G401 (cell line): ENCODE data around the gene MASP2. TPM values are rescaled to one million over a fixed set of nuclear protein-coding genes. Genes with fewer than 3 reads are reported as not detected.
"Not testable (repeated sequence)": the region's sequence is repeated elsewhere in the genome, so short reads cannot be mapped to it uniquely, and the experiment has no call there.

Experiments
- DNase-seq: peaks from one replicate; pipeline ENCODE4 v3.0.0-alpha.2; 2015; ENCODE audit warnings: low spot score
- in situ Hi-C: cut with HindIII; loops from 2 replicates; pipeline ENCODE4 v1.10.0; 2016; ENCODE audit warnings: low sequenced_read_pairs, mixed read lengths
- total RNA-seq: library from RNA; depleted of rRNA; stranded (reverse); fragments of >200 nt; shearing (Covaris generic); gene quantifications from 2 replicates; pipeline ENCODE4 v1.2.3, GENCODE V29; 2014; rRNA removed

Gene MASP2
- total RNA-seq, 1 experiment from 2014 or later, result not detected

DNA sequence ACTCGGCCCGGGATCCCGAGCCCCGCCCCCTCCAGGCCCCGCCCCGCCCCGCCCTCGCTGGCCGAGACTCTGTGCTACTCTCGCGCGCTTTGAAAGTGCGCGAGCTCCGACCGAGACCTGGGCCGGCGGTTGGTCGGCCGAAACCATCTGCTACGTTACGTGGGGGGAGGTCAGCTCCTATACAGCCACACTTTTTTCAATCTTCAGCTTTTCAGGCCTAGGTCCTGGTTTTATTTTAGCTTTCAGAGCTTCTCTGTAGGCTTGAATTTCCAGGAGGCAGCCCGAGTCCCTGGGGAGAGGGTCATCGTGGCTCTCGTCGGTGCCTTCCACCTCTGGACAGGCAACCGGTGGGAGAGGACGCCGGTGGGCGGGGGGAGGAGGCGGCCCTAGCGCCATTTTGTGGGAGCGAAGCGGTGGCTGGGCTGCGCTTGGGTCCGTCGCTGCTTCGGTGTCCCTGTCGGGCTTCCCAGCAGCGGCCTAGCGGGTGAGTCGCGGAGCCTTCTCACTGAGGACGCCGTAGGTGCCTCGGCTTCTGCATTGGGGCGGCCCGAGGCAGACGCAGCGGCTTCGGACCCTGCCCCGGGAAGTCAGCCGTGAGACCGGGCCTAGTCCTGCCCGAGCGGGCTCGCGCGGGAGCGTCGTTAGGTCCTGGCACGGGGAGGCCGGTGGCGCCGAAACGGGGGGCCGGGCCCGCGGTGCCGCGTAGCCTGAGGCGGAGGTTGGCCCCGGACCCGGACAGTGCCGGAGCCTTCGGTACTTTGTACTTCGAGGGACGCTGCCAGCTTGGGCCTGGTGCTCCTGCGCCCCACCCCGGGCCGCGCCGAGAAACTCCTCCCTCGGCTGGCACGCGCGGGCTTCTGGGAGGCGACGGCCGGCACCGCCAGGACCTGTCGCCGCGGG is 34.5 kb downstream of the MASP2 start, which contains the start of gene TARDBP:
Gene TARDBP, plus strand, starts transcription at position 395 of the 900 bp plus-strand sequence. CDS start 1,074 bp downstream, outside the sequence.
- peak; percentile 91 for DNase-seq
- in situ Hi-C loops, result no loop called here

DNA sequence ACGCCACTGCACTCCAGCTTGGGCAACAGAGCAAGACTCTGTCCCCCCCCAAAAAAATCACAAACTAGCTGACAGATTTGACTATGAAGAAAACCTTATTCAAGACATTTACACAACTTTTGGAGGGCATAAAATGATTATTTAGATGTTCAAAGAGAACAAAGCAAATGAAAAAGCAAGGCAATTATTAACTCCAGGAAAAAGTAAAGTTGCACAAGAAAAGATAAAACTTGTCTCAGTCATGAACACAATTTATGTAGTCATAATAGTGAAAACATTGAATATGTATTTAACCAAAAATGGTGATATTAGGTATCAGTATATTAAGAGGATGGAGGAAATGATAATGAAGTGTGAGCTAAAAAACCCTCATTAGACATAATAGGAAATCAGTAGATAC is 46.5 kb downstream of the MASP2 start:
- in situ Hi-C loops, result no loop called here
- DNase-seq, result no peak

DNA sequence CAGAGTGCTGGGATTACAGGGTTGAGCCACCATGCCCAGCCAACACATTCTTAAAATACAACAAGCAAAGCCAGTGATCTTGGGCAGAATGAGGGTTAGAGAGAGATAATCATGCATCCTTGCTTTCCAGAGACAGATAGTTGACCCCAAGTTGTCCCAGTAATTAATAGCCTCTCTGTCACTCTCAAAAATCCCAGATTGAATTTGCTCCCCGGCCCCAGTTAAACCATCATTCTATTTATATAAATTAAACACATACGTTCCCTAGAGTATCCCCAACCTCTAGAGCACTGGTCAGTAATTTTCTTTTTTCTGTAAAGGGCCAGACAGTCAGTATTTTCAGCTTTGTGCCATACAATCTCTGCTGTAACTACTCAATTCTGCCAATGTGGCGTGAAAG is 50.9 kb downstream of the MASP2 start:
- in situ Hi-C loops, result no loop called here
- DNase-seq, result no peak

DNA sequence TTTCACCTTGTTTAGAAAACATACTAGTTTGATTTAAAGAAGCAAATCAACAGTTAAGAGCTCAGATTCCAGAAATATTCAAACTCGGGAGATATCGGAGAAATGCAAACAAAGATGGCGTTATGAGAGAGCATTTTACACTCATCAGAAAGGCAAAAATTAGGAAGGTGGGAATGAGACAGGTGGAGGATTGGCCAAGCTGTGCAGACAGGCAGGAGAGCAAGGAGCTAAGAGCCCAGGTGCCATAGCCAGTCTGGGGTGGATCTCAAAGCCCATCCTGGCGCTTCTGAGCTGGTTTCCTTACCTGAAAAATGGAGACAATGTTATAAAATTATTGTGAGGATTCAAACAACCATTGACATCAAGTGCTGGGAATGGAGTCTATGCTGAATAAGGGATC is 54.2 kb downstream of the MASP2 start:
- DNase-seq, result no peak
- in situ Hi-C loops, result no loop called here

DNA sequence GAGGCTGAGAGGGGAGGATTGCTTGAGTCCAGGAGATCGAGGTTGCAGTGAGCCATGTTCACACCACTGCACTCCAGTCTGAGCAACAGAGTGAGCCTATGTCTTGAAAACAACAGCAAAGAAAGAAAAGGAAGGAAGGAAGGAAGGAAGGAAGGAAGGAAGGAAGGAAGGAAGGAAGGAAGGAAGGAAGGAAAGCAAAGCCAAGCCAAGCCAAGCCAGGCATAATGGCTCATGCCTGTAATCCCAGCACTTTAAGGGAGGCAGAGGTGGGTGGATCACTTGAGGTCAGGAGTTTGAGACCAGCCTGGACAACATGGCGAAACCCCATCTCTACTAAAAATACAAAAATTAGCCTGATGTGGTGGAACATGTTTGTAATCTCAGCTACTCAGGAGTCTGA is 55.0 kb downstream of the MASP2 start:
- in situ Hi-C loops, result not testable (repeated sequence)

DNA sequence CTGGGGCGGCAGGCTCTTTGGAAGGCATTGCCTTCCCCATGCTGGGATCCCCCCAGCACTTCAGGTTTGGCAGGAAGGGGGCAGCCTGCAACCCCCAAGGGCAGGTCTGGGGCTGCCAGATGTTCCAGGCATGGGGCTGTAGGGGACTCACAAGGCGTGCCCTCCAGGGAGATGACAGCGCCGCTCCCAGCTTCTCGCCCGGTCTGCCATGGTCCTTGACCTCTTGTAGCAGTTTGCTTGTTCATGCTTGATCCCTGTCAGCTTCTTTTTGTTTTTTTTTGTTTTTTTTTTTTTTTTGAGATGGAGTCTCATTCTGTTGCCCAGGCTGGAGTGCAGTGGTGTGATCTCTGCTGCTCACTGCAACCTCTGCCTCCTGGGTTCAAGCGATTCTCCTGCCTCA is 56.2 kb downstream of the MASP2 start:
- DNase-seq, result no peak
- in situ Hi-C loops, result no loop called here

More for the DNA sequence above, 55.0 kb downstream of the MASP2 start:
- DNase-seq, result not testable (repeated sequence)

DNA sequence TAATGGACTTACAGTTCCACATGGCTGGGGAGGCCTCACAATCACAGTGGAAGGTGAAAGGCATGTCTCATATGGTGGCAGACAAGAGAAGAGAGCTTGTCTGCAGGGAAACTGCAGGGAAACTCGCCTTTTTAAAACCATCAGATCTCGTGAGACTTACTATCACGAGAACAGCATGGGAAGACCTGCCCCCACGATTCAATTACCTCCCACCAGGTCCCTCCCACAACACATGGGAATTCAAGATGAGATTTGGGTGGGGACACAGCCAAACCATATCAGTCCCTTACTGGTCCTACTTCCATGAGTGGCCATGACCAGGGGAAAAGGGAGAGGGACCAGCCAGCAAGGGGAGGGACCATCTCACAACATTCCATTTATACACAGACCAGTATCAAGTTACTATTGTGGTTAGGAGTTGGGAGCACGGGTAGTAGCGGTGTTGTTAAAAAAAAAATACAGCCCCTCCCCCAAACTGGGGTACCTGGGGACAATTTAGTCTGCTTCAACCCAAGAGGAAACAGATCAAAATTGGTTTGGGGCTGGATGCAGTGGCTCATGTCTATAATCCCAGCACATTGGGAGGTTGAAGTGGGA is 57.0 kb downstream of the MASP2 start:
- DNase-seq, in situ Hi-C loops: not testable (repeated sequence)

DNA sequence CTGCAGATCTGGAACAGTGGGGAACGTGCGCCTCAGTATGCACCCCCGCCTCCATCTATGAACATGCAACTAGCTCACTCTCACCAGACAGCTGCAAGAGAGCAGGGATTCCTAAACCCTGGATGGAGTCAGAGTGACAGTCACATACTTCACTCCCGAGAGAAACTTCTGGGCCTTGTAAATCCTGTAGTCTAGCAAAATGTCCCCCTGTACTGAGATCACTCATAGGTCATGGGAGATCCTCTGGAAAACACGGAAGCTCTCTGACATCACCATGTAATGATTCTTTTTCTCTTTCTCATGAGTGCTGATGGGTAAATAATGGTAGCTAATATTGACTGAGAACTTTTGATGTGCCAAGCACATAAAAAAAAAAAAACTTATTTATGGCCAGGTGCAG is 57.9 kb downstream of the MASP2 start:
- in situ Hi-C loops, result no loop called here

DNA sequence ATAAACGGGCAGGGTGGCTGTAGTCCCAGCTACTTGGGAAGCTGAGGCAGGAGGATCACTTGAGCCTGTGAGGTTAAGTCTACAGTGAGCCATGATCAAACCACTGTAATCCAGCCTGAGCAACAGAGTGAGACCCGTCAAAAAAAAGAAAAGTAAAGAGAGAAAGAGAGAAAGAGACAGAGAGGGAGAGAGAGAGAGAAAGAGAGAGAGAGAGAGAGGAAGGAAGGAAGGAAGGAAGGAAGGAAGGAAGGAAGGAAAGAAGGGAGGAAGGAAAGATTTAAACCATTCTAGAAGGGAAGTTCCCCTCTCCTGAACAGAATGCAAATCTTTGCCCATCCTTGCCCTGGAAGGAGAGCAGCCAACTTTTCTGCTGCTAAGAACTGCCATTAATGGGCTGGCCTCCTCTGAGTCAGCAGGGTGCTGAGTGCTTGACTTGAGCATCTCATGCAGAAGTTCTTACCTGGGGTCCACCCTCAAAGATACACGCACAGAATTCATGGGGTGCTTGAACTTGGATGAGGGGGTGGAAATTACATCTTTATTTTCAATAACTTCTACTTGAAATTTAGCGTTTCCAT is 59.1 kb downstream of the MASP2 start:
- in situ Hi-C loops, result no loop called here
- DNase-seq, result no peak

More for the DNA sequence above, 57.9 kb downstream of the MASP2 start:
- DNase-seq, result no peak

DNA sequence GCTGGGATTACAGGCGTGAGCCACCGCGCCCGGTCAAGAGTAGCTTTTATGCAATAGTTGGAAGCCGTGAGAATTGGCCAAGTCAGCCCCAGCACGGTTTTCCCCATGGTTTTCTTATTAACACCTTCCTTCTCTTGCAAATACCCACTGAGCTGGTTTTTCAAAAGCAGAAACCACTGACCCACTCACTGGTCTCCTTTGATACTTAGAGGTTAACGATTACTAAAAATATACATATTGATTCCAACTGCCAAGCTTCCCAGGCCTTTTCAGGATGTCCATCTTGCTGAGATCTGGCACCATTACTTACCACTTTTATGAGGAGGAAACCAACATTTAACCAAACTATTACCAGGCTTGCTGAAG is 60.5 kb downstream of the MASP2 start:
- in situ Hi-C loops, result no loop called here
- no peak for DNase-seq

DNA sequence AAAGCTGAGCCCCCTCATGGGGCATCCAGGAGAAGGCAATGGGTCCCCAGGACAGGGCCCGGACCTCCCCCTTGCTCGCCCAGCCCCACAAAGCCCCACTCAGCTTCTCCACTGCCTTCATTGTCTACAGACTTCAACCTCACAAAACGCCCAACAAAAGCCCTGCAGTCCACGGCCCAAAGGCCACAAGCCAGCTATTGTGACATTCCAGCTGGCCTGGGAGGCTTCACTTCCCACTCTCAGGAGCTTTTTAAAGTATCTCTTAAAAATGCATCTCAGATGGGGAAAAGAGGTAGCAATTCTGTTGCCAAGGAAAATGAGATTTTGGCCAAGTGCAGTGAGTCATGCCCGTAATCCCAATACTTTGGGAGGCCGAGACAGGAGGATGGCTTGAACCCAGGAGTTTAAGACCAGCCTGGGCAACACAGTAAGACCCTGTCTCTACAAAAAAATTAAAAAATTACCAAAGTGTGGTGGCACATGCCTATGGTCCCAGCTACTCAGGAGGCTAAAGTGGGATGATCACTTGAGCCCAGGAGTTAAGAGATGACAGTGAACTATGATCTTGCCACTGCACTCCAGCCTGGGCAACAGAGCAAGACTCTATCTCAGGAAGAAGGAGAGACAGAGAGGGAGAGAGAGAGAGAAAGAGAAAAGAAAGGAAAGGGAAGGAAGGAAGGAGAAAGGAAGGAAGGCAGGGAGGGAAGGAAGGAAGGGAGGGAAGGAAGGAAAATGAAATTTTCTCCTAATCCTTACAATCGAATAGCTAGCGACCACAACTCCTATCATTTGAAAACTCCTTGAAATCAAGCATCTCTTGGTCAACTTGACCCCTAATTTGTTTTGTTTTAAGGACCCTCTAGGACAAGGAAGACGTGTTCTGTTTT is 66.0 kb downstream of the MASP2 start:
- in situ Hi-C loops, result no loop called here

DNA sequence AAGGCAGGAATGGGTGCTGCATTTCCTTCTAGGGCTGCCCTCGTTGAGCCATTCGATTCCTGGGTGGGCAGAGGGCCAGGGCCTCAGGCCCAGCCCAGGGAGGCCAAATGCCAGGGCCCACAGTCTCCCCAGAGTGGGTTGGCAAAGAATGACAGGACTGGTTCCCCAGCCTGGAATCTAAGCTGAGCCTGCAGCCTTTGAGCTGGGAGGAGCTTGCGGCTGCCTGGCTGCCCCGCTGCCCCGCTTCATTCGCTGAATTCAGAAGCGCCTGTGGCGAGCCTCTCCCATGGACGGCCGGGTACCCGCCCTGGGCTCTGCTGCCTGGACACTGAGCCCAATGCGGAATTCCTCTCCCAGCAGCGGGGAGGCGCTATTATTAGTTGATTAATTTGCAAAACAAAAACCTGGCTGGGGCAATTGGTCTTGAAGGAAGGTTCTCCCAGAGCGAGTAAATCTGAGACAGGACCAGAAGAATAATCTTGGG is 66.9 kb downstream of the MASP2 start:
- DNase-seq, result peak; percentile 79
- in situ Hi-C loops, result no loop called here

More for the DNA sequence above, 66.0 kb downstream of the MASP2 start:
- DNase-seq, result no peak

DNA sequence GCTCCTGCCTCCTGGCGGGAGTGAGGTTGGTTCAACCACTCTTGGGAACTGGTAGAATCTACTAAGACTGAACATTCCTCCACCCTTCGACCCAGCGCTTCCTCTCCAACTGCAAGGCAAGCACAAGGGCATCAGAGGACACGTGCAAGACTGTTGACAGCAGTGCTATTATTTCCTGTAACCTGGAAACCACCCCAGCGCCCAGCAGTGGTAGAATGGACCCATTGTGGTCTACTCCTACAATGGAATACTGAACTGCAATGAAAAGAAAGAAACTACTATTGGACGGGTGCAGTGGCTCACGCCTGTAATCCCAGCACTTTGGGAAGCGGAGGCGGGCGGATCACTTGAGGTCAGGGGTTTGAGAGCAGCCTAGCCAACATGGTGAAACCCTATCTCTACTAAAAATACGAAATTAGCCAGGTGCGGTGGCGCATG is 67.5 kb downstream of the MASP2 start:
- no peak for DNase-seq
- in situ Hi-C loops, result no loop called here

DNA sequence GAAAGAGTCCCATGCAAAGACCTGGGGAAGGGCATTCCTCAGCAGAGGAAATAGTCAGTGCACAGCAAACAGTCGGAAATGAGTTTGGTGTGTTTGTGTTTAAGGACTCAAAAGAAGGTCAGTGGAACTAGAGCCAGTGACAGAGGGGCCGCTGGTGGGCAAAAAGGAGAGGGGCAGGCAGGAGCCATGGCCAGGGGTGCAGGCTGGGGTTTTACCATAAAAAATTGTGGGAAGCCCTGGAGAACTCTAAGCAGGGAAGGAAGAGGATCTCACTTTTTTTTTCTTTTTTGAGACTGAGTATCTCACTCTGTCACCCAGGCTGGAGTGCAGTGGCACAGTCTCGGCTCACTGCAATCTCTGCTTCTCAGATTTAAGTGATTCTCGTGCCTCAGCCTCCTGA is 68.3 kb downstream of the MASP2 start:
- in situ Hi-C loops, result no loop called here
- DNase-seq, result no peak

Other genes with a start within 250 kb of the MASP2 start
- 31.6 and 70.3 TPM in 2 replicates for gene TARDBP, start 34.6 kb downstream of the MASP2 start, total RNA-seq
- gene SRM, start 12.8 kb upstream of the MASP2 start, total RNA-seq, result 12.1 and 24.3 TPM in 2 replicates
- gene EXOSC10, start 52.6 kb upstream of the MASP2 start, total RNA-seq, result 42.5 and 61.7 TPM in 2 replicates
- not detected in 2 replicates for gene ANGPTL7, start 142.1 kb upstream of the MASP2 start, total RNA-seq
- 21.5 and 26.7 TPM in 2 replicates for gene MTOR, start 215.3 kb upstream of the MASP2 start, total RNA-seq
- 10.8 and 16.2 TPM in 2 replicates for gene UBIAD1, start 226.0 kb upstream of the MASP2 start, total RNA-seq